Suppressor macrophage (primary cell): Measurements from ENCODE around the gene PHACTR3.

ENCODE experiments used
- DNase-seq, 4 experiments: peaks; one replicate each; pipeline ENCODE4 v3.0.0-alpha.2; 2020 to 2022

The PHACTR3 gene

GRCh38 chr20:59819496-59820203 lies 215.3 kb downstream of the PHACTR3 start:
- DNase-seq = no peak

DNA sequence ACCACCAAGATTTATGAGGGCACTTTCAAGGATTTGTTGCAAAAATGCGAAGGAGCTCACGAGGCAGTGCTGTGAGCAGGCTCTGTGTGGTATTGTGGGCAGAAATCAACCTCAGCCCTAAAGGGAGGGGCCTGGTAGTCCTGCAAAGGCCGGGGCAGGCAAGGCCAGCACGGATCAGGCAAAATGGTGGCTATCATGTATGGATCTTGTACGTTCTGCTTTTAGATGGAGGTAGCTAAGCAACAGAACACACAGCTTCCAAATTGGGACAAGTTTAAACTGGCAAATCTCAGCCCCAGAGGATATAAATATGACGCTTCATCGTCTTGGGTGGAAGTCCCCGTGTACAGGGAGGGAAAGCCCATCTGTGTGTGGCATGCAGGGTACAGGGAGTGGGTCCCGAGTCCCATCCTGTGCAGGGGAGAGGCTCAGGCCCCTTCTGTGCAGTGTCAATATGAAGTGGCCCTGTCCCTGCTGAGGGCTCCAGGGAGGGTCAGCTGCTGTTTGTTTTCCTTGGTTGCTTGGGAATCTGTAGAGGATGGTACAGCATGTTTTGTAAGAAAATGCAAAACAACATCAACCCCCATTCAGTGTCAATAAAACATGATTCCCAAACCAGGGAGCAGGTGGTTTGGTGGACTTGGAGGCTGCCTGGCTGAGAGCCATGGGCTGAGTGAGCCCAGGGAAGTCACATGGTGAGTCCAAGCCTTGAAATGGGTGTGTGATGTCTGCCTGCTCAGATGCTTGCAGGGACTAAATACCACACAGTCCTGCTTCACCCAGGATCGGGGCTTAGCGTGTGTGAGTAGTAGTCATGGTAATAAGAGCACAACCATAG lies 216.1 kb downstream of the PHACTR3 start:
- DNase-seq = no peak

- DNase-seq = no peak
These were observed 216.9 kb downstream of the PHACTR3 start for GRCh38 chr20:59821201-59821600.

DNA sequence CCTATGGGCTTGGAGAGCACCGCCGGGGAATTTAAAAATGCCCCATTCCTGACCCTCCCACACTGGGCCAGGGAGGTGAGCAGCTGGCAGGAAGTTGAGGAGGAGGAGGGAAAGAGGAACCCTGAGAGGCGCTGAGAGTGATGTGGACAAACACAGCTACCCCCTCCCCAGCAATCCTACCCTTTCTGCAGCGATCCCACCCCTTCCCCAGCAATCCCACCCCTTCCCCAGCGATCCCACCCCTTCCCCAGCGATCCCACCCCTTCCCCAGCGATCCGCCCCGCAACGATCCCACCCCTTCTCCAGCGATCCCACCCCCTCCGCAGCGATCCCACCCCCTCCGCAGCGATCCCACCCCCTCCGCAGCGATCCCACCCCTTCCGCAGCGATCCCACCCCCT lies 217.4 kb downstream of the PHACTR3 start:
- no peak for DNase-seq

DNA sequence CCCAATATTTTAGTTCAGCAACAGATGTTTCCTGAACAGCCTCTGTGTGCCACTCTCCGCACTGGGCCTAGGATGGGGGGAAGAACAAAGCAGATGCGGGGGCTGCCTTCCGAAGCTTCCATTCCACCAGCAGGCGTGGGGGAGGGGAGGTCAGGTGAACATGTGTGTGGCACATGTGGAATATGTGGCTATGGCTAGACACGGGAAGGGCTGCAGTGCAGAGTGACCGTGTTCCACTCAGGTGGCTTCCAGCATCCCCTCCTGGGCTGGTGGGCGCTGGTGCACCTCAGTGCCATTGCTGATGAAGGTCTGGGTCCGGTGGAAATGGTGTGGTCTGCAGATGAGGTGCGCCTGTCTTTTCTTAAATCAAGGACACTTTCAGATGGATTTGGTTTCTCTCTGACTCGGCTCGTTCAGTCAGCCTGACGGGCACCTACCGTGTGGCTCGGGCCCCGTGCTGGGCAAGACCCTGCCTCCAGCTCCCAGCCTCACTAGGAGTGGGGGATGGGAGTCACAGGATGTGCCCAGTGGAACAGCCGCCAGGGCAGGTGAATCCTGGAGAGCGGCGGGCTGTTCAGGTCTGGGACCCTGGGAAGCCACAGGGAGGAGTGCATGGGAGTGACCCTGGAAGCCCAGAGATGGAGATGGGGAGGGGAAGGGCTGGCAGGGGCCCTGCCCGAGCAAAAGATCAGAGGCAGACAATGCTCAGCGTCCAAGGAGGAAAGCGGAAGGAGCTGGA lies 218.1 kb downstream of the PHACTR3 start:
- no peak for DNase-seq

DNA sequence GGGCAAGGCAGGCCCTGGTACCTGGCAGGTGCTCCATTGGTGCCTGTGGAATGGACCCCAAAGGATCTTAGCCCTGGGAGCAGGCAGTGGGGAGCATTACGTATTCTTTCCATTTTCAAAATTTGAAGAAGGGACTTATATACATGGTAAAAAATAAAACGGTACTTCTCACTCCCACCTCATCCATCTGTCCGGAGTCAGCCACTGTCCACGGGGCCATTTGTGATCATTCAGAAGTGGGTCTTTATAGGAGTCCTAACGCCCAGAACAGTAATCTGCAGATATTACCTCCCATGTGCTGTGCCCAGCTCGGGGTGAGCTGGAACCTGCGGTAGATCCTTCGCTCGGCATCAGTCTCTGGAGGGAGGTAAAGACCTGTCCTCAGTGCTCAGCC lies 218.7 kb downstream of the PHACTR3 start:
- no peak for DNase-seq

DNA sequence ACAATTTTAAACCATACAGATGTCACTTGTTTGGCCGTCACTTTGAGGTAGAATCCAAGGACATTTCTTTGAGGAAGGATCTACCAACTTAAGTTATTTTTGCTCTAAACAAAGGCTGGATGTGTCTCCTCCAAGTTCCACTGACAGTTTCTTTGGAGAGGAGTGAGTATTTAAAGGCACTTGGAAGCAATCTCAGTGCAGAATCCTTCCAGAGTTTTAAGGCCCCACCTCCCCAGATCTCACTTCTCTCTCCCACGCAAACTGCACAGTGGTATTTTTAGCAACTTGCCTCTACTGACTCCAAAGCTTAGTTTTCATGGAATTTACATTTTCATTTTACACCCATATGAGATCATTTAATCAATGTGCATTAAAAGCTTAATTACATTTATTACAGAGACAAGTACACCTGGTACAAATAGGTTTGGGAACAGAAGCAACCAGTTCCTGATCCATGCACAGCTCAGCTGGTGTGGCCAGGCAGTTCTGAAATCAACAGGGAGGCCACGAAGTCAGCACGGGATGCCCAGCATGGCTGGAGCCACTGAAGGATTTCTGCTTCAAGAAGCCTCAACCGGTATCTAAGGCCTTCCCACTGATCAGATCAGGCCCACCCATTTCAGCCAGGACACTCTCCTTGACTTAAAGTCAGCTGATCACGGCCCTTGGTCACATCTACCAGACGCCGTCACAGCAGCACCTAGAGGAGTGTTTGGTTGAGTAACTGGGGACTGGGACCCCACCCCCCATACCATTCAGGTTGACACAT lies 219.3 kb downstream of the PHACTR3 start:
- no peak for DNase-seq

DNA sequence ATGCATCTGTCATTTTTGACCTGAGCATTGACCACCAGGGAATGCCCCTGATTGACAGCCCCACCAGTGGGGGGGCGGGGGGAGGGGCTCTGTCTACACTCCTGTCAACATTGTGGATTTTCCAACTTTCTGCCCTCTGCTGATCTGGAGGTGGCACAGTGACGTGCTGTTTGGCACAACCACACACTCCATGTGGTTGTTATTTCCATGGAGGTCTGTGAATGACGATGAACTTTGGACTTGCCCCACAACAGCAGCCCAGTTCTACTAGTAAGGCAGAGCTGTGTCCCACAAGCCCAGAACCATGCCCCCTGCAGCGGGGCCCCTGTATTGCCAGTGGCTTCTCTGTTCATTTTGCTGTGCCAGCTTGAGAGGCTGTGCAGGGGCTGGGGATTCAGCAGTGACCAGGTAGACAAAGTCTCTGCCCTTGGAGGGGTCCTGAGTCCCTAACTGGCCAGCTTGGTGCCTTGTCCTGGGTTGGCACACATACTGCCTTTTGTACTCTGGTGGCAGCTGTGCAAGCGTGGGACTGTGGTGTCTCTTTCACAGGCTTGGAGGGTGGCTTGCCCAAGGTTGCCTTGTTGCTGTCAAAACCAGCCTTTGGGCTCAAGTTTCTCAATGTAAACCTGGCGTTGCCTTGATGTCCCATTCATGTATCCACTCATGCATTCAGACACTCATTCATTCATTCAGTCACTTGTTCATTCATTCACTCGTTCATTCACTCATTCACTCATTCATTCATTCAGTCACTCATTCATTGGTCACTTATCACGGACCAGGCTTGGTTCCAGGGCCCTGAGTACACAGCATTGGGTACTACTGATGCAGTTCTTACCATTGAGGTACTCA lies 220.6 kb downstream of the PHACTR3 start:
- no peak for DNase-seq

DNA sequence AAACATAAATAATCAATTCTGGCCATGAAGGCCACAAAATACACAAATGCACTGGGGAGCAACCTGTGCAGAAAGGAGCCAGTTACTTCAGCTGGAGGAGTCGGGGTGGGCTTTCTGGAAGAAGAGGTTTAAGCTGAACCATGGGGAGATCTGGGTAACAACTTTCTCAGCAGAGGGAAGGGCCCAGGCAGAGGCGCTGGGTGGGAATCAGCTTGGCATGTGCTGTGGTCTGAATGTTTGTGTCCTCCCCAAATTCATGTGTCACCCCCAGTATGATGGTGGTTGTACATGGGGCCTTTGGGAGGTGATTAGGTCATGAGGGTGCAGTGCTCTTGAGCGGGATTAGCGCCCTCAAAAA lies 221.2 kb downstream of the PHACTR3 start:
- DNase-seq = no peak

GRCh38 chr20:59825944-59826759 lies 221.8 kb downstream of the PHACTR3 start:
- DNase-seq = no peak

GRCh38 chr20:59827138-59828056 lies 223.1 kb downstream of the PHACTR3 start:
- DNase-seq = no peak

GRCh38 chr20:59828125-59829053 lies 224.0 kb downstream of the PHACTR3 start:
- no peak for DNase-seq

DNA sequence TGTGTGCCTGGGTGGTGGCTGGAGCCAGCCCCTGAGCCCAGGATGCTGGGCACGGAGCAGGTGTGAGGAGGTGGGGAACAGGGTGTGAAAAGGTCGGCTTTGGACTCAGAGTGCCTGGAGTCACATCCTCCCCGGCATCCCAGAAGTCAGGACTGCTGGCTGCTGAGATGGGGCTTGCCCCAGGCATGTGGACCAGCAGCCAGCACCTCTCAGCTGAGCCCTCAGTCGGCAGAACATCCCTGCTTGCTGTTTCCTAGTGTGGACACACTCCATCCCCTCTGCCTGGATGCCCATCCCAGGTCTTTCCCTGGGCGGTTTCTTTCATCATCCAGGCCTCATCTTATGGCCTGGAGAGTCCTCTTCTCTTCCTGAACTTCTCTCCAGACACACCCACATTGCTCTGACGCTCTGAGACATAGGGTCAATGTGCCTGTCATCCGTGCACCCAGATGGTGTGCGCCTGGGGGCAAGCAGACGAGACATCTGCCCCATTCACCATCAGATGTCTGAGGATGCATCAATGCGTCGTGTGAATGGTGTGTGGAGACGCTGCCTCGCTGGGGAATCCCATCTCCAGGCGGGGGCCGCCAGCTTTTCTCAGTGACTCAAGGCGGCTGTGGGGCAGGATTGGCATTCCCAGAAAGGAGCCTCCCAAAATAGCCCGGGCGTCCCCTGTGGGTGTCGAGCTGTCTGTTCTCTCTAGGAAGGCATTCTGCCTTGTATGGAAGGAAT lies 224.9 kb downstream of the PHACTR3 start:
- no peak for DNase-seq

GRCh38 chr20:59829786-59830664 lies 225.7 kb downstream of the PHACTR3 start:
- DNase-seq = no peak

GRCh38 chr20:59830665-59831023 lies 226.3 kb downstream of the PHACTR3 start:
- DNase-seq = no peak

DNA sequence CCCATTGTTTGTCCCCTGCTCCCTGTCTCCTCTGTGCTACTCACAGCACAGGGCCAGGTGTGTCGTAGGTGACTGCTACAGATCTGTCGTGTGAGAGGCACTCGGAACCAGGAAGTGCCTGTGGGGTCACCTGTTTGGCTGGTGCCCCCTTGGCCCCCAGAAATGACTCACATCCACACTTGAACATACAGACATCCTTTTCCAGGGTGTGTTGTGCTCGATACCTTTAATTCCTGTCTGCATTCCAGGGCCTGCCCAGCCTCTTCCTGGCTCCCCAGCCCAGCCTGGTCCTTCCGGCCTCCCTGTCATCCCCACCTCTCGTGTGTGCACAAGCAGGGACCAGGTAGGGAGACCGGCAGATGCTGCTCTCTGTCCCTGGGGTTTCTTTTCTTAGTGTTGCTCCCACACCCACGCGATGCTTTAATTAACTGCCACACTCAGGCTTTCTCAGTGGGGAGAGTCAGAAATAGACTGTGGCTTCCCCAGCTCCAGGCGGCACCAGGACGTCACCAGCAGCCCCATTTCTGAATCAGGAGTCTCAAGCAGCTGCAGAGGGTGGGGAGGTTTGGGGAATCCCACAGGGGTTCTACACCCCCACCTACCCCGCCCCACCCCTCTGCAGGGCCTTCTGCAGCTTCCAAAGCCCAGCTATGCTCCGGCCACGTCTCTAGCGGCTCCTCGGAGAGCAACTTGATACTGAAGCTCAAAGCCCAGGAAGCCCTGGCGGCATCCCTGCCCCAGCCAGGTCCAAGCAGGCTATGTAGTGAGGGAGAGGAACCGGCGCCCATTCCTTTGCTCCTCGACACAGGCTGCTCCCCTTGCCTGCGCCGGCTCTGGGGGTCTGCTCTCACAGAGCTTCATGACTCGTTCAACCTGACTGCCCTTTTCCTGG lies 226.9 kb downstream of the PHACTR3 start:
- DNase-seq = no peak
